Esophagus (tissue), 2 donors: ENCODE results near the gene SIPA1L3. TPM values are rescaled to one million over a fixed set of nuclear protein-coding genes. Genes with fewer than 3 reads are reported as not detected.

Source experiments
- H3K27ac ChIP-seq, 2 donors: one replicate each; pipeline ENCODE4 v1.5.1; 2013; ENCODE audit warnings: low read depth in 2 of 2, mild to moderate bottlenecking in 2 of 2, inconsistent platforms in 1 of 2, low read length in 1 of 2, moderate library complexity in 1 of 2
- H3K27me3 ChIP-seq, 2 donors: one replicate each; pipeline ENCODE4 v1.6.1; 2013; ENCODE audit warnings: low read length in 2 of 2, control low read depth in 1 of 2, mild to moderate bottlenecking in 1 of 2; ENCODE audit not compliant: insufficient read depth in 2 of 2, control insufficient read depth in 1 of 2
- H3K36me3 ChIP-seq, 2 donors: one replicate each; pipeline ENCODE4 v1.6.1; 2013; ENCODE audit warnings: low read length in 1 of 2; ENCODE audit not compliant: control insufficient read depth in 2 of 2, insufficient read depth in 2 of 2
- H3K4me1 ChIP-seq, 2 donors: one replicate each; pipeline ENCODE4 v1.6.1; 2013; ENCODE audit warnings: low read length in 1 of 2; ENCODE audit not compliant: control insufficient read depth in 2 of 2, insufficient read depth in 2 of 2
- H3K4me3 ChIP-seq, 2 donors: one replicate each; pipeline ENCODE4 v1.5.1; 2013; ENCODE audit warnings: low read length in 2 of 2, mild to moderate bottlenecking in 2 of 2, low read depth in 1 of 2, moderate library complexity in 1 of 2
- H3K9me3 ChIP-seq, 2 donors: one replicate each; pipeline ENCODE4 v1.6.1; 2013; ENCODE audit warnings: mild to moderate bottlenecking in 2 of 2, low read depth in 1 of 2, low read length in 1 of 2, moderate library complexity in 1 of 2; ENCODE audit not compliant: control insufficient read depth in 2 of 2, insufficient read depth in 1 of 2
- WGBS, 2 donors: extraction: QIAGEN DNeasy Blood & Tissue Kit; methylation state at CpG; one replicate each; pipeline ENCODE4 v1.1.7; 2013; 5-methylcytosine and 5-hydroxymethylcytosine counted together
- polyA plus RNA-seq, 2 donors: library from polyadenylated mRNA; stranded (reverse); fragments of 200-250 nt; gene quantifications; one replicate each; pipeline ENCODE4 v1.2.3, GENCODE V29; 2013
- donor health status: healthy with polysubstance abuse.
- donor health status: Bipolar disorder and iron deficiency.

SIPA1L3 gene
- polyA plus RNA-seq, 2 donors: 4.1 to 11.0 TPM

DNA sequence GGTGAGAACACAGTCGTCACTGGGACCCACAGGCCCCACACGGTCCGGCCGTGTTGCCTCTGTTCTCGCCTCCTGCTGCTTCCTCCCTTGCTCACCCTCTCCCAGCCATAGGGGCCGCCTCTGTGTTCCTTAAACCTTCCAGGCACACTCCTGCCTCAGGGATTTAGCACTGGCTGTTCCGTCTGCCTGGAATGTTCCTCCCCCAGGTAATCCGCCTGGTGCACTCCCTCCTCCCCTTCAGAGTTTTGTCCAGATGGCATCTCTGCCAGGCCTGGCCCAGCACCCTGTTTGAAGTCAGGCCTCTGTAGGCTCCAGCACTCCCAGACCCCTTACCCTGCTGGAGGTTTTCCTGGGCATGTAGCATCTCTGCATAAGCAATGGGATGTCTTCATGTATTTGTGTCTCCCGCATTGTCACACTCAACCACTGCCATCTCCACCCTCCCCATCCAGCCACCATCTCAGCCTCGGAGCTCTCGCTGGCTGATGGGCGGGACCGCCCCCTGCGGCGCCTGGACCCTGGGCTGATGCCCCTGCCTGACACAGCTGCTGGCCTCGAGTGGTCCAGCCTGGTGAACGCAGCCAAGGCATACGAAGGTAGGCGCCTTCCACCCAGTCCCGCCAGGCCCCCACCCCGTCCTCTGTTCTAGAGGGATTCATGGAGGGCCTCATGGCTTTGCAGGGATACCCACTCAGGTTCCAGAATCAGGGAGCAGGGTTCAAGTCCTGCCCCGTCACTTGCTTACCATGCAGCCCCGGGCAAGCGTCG, 291.1 kb downstream of the SIPA1L3 start:
- Histone ChIP-seq H3K4me3 (no peak overlapping the region), H3K36me3 (peaks cover 8 to 24% of the 10 kb centered on the region in 2 donors), H3K27me3 (no peaks in the 10 kb centered on the region), H3K4me1 (no peaks in the 10 kb centered on the region), H3K27ac (no peak overlapping the region), H3K9me3 (no peaks in the 10 kb centered on the region)
- WGBS, 2 donors: 90 to 95% methylated on average over 25 of the region's 25 CpGs

DNA sequence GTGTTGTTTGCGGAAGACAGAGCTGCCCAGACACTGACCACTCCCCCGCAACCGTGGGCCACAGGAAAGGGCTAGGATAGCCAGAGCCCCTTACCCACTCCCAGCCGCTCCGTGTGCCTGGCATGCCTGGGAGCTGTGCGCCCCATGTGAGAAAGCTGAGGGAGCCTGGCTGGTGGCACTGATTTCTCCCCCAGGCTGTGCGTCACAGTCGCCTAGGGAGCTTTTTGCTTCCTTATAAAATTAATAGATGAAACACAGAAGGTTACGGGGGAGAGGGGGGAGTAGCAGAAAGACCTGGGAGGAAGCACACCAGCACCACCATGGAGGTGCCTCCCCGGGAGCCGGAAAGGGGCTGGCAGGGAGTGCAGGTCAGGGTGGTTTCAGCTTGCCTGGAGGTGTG, 292.3 kb downstream of the SIPA1L3 start:
- Histone ChIP-seq H3K27me3 (no peaks in the 10 kb centered on the region), H3K4me3 (no peak overlapping the region), H3K4me1 (no peaks in the 10 kb centered on the region), H3K36me3 (peaks cover 8 to 29% of the 10 kb centered on the region in 2 donors), H3K9me3 (no peaks in the 10 kb centered on the region), H3K27ac (no peak overlapping the region)
- WGBS, 2 donors: 93 to 94% methylated on average over 11 of the region's 11 CpGs

DNA sequence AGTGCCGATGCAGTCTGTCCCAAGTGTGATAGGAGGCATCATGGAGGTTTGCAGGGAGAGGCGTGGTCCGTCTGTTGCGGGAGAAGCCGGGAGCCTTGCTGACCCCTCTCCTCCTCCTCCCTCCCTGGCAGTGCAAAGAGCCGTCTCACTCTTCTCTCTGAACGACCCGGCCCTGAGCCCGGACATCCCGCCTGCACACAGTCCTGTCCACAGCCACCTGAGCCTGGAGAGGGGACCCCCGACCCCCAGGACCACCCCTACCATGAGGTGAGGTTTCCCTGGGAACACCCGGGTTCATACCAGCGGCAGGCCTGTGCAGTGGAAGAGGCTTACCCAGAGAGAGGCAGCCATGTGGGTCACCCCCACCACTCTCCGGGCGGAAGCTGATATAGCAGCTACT, 294.7 kb downstream of the SIPA1L3 start:
- Histone ChIP-seq H3K9me3 (no peaks in the 10 kb centered on the region), H3K36me3 (peaks cover 5 to 36% of the 10 kb centered on the region in 2 donors), H3K4me1 (no peaks in the 10 kb centered on the region), H3K27ac (no peak overlapping the region), H3K27me3 (no peaks in the 10 kb centered on the region), H3K4me3 (no peak overlapping the region)
- 92 to 94% methylated on average over 15 of the region's 15 CpGs for WGBS, 2 donors

DNA sequence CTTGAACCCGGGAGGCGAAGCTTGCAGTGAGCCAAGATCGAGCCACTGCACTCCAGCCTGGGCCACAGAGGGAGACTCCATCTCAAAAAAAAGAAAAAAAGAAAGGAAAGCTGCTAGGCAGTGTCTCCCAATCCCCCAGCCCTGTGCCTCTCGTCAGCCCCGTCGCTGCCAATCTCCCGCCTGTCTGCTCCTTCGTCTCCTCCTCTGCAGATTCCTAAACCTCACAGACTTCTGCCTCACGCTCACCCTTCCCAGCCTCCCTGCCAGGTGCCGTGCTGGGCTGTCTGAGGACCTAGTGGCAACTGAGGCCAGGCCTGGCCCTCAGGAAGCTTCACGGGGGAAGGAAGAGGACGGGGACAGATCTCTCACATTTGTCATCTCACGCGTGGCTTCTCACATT, 295.5 kb downstream of the SIPA1L3 start:
- Histone ChIP-seq H3K36me3 (peaks cover 0 to 42% of the 10 kb centered on the region in 2 donors), H3K27ac (no peak overlapping the region), H3K4me1 (no peaks in the 10 kb centered on the region), H3K9me3 (no peaks in the 10 kb centered on the region), H3K4me3 (no peak overlapping the region), H3K27me3 (no peaks in the 10 kb centered on the region)
- WGBS, 2 donors: 95 to 96% methylated on average over 13 to 14 of the region's 14 CpGs

DNA sequence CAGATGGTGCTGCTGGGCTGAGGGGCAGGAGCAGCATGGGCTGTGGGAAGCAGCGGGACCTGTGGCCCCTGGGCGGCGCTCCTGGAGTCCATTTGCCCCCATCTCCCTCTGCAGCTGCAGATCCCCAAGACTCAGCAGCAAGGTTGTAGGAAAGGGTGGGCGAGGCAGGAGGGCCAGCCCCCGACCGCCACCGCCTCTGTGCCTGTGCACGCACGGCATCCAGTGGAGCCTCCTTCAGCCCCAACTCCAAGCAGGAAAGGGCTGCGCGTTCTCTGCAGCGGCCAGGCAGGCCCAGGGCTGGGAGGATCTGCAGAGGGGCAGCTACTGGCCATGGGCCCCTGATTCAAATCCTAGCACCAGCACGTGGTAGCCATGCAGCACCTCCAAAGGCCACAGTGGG, 296.2 kb downstream of the SIPA1L3 start:
- Histone ChIP-seq H3K27ac (no peak overlapping the region), H3K4me1 (no peaks in the 10 kb centered on the region), H3K4me3 (no peak overlapping the region), H3K36me3 (peaks cover 0 to 42% of the 10 kb centered on the region in 2 donors), H3K27me3 (no peaks in the 10 kb centered on the region), H3K9me3 (no peaks in the 10 kb centered on the region)
- WGBS, 2 donors: 89 to 91% methylated on average over 13 of the region's 13 CpGs

DNA sequence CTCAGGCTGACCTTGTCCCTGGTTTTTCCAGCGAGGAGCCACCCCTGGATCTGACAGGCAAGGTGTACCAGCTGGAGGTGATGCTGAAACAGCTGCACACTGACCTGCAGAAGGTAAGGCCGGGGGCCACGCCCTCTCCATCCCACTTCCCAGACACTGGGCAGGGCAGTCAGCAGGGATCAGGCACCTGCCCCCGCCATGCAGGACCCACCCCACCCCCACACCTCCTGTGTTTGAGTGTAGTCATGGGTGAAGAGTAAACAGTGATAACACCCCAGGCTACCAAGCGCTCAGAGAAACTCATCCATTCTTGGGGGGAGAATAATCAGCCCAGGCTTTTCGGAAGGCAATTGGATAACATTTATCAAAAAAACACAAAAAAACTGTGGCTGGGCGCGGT, 297.1 kb downstream of the SIPA1L3 start:
- H3K4me3 ChIP-seq: no peak overlapping the region
- H3K27ac ChIP-seq: no peak overlapping the region
- no peaks in the 10 kb centered on the region for H3K4me1 ChIP-seq
- no peaks in the 10 kb centered on the region for H3K9me3 ChIP-seq
- peaks cover 0 to 37% of the 10 kb centered on the region in 2 donors for H3K36me3 ChIP-seq
- H3K27me3 ChIP-seq: no peaks in the 10 kb centered on the region
- 90 to 92% methylated on average over 8 of the region's 8 CpGs for WGBS, 2 donors

DNA sequence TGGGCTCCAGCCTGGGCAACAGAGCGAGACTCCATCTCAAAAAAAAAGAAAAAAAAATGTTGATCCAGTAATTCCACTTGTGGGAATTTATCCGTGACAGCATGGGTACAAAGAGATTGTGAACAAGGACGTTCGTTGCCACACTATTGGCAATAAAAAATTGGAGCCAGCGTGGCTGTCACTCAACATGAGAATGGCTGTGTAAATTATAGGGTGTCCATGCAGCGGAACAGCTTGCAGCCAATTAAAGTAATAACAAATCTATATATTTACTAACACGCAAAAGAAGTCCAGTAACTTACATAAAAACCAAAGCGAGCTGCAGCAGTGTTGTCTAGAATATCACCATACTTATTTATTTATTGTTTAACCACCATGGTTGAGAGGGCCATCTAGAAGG, 297.7 kb downstream of the SIPA1L3 start:
- H3K4me3 ChIP-seq: no peak overlapping the region
- H3K4me1 ChIP-seq: peaks cover 0 to 3% of the 10 kb centered on the region in 2 donors
- 91 to 93% methylated on average over 8 of the region's 8 CpGs for WGBS, 2 donors
- H3K36me3 ChIP-seq: peaks cover 0 to 37% of the 10 kb centered on the region in 2 donors
- H3K27ac ChIP-seq: no peak overlapping the region
- no peaks in the 10 kb centered on the region for H3K27me3 ChIP-seq
- no peaks in the 10 kb centered on the region for H3K9me3 ChIP-seq

DNA sequence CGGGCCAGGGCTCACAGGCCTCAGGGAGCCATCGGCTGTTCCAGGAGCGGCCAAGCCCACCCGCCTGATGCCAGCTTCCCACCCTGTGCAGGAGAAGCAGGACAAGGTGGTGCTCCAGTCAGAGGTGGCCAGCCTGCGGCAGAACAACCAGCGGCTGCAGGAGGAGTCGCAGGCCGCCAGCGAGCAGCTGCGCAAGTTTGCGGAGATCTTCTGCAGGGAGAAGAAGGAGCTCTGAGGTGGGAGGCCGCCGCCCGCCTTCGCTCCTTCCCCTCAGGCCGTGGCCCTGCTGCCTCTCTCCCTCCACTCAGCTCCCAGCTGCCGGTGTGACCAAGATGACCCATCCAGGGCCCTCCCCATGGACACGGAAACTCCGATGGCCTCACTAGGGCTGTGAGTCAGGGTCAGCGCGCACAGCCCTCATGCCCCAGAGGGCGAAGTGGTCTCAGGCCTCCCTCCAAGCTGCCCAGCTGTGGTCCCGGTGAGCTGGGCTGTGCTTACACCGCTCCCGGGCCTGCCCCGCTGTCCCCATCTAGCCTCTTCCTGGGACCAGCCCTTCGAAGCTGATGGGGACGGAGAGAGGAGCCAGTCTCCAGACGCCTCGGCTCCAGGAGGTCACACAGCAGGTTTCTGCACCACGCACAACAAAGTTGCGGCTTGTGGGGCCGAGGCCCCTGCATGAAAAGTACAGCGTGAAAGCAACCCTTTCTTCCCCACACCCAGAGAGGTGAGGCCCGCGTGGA, 299.2 kb downstream of the SIPA1L3 start:
- H3K9me3 ChIP-seq: no peaks in the 10 kb centered on the region
- peaks cover 0 to 7% of the 10 kb centered on the region in 2 donors for H3K27me3 ChIP-seq
- no peak overlapping the region for H3K4me3 ChIP-seq
- H3K4me1 ChIP-seq: peaks cover 2 to 6% of the 10 kb centered on the region in 2 donors
- H3K27ac ChIP-seq: no peak overlapping the region
- H3K36me3 ChIP-seq: peaks cover 0 to 33% of the 10 kb centered on the region in 2 donors
- WGBS, 2 donors: 89 to 92% methylated on average over 35 to 36 of the region's 36 CpGs

DNA sequence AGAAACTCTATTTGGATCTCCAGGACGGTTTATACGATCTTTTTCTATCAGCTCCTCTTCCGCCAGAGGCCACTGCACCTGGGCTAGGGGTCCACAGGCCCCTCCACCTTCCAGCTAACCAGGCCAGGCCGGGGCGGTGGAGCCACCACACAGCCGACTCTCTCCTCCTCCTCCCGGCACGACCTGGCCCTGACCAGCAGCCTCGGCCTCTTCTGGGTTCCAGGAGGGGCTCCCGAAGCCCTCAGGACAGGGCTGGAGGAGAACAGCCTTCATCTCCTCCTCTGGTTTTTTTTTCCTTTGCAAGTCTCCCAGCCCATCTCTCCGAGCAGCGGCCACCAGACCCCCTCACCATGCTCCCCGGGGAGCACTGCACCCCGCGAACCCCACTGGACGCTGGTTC, 299.9 kb downstream of the SIPA1L3 start:
- 88 to 90% methylated on average over 16 of the region's 16 CpGs for WGBS, 2 donors
- Histone ChIP-seq H3K27me3 (peaks cover 0 to 9% of the 10 kb centered on the region in 2 donors), H3K4me1 (peaks cover 4 to 6% of the 10 kb centered on the region in 2 donors), H3K27ac (no peak overlapping the region), H3K4me3 (no peak overlapping the region), H3K36me3 (peaks cover 0 to 29% of the 10 kb centered on the region in 2 donors), H3K9me3 (no peaks in the 10 kb centered on the region)
